HG03575 (cell line): ENCODE measurements around the gene CTNNA3.

Experiments
- ATAC-seq: cut with Tn5 transposase; IDR thresholded peaks from one replicate; pipeline ENCODE4 v1.9.1; 2021; ENCODE audit not compliant: unreplicated experiment, insufficient number of reproducible peaks, low FRiP score; ENCODE audit errors: extremely low read depth

CTNNA3 gene

DNA sequence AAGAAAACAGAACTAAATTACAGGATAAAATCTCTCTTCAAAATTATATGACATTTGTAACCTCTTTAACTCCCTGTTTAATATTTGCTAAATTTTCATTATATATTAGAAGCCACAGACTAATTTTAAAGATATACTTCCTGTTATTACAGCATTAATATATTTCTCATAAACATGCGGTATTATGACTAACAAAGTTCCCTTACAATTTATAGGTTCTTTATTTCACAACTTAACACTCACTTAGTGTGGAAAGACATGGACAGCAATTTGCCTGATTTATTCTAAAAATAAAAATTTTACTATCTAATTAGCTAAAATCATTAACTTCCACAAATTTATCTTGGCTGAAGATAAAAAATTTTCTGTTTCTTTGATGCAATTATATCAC is 29.0 kb downstream of the CTNNA3 start:
- no peak for ATAC-seq

DNA sequence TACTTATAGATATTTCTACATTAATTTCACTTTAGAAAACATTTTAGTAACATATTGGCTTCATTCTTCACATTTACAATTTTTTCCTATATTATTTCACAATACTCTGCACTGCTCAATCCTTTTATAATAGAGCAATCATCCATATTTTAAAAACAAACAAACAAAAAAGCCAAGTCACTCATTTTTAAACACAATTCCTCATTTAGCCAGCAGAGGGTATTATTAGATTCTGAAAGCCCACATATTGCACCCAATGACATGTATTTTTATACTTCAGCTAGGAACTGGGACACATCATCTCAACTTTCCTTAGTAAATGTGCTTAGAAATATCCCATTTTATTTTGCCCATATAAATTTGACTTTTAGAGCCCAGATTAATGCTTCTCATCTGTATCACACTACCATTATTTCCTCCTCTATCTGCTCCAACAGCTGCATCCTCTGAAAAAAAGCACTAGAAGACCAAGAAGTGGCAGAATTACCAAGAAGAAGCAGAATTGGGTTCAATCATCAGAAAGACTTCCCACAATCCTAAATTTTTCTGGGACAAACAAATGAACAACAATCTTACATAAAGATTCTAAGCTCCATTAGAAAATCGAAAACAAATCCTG is 29.5 kb downstream of the CTNNA3 start:
- ATAC-seq = no peak

DNA sequence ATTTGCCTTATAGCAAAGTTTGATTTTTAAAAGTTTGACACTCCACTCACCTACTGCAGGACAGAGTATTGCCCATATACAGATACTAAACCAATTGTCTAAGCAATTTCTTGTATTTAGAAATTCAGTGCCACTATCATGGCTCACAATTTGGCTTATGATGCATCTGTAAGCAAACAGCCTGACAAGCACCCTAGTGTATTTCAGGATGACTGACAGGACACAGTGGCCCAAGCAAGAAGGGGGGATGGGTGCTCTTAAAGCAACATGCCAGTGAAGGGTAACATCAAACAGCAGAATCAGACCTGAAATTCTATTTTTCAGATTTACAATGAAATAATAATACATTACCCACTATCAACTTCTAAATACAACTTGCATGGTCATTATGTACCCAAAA is 30.5 kb downstream of the CTNNA3 start:
- no peak for ATAC-seq

DNA sequence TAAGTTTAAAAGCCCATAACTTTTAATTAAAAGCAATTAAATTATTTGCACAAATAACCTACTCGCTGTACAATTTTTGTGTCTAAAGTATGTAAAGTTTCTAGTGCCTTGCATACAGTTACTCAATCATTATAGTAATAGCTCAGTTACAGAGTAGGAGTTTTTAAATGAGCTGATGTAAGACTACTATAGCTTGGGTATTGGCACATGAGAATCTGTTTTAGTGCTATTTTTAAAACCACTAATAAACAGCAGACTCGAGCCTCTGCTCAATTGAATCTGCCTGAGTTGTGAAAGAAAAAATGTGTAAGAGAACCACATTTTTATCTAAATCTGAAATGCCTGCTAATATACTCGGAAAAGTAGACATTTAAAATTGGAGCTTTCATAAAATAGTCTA is 31.1 kb downstream of the CTNNA3 start:
- ATAC-seq = no peak

DNA sequence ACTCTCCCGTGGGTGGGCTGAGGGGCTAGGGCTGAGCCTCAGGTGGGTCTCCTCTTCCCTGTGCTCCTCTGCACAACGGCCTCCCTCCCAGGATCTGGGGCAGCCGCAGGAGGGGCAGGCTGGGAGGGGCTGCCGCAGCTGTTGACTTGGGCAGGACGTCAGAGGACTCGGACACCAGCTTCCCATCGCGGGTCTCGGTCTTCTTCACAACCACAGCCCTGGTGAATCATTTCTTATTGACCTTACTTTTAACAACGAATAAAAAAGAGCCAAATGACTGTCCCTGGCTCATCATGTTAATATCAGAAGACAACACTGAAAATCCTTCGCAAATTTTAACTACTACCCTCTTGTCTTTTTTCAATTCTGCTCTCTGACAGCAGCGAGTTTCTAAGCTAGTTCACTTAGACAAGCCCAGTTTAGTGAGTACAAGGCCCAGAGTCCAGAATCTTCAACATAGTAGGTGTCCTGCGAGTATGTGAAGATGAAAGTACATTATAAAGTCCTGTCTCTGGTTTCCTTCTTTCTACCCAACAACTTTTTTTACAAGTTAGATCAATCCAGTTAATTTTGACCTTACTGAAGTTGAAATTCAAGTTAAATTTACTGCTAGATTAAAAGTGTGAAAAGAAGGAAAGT is 32.4 kb downstream of the CTNNA3 start:
- ATAC-seq = no peak

DNA sequence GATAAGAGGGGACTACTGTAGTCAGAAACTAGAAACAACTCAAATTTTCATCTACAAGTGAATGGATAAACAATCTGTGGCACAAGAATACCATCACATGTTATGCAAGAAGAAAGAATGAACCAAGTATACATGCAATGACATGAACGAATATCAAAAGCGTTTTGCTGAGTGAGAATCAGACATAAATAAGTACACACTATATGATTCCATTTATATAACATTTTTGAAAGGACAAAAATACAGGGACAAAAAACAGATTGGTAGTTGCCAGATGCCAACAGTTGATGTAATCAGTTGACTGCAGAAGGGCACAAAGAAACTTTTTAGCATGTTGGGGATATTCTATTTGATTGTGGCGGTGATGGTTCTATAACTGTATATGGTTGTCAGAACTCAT is 33.6 kb downstream of the CTNNA3 start:
- no peak for ATAC-seq

DNA sequence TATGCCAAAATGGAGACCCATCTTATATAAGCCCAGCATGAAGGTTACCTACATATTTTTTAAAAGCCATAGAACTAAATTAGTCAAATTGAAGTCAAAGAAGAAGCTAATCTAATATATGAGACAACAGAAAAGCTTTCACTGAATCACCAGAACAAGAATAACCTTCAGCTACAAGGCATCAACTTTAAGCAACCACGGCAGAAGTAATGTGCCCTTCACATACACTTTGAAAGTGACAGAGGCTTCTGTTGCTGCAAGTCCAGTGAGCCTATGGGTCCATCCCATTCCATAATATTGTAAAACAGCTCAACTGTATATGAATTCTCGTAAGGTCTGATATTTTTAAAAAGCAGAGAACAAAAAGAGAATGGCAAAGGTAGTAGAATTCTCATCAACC is 36.5 kb downstream of the CTNNA3 start:
- ATAC-seq = no peak

DNA sequence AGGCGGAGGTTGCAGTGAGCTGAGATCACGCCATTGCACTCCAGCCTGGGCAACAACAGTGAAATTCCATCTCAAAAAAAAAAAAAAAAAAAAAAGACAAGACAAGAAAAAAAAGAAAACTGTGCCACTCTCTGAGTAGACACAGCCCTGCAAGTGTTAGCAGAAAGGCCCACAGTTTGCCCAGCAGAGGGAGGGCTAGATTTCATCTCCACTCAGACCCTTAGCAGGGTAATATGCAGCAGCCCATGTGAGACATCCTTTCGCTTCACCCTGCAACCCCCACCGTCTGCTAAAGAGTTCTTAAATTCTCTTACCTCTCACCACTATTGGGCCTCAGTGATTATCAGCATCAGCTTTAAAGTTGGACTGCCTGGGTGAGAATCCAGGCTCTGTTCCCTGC is 38.2 kb downstream of the CTNNA3 start:
- no peak for ATAC-seq

DNA sequence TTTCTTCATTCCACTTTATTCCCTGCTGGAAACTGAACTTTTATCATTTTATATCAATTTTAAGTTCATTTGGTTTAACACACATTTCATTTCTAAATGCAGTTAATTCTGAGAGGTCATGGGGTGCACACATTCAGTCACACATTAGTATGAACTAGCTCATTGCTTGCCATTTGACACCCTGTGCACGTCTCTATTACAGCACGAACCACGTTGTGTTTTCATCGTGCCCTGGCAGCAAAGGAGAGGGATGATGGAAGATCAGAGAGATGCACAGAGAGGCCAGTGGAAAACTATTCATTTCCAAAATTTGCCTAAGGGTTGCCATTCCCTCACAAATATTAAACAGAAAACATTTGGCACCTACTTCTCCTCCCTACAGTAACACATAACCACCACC is 45.4 kb downstream of the CTNNA3 start:
- ATAC-seq = no peak

DNA sequence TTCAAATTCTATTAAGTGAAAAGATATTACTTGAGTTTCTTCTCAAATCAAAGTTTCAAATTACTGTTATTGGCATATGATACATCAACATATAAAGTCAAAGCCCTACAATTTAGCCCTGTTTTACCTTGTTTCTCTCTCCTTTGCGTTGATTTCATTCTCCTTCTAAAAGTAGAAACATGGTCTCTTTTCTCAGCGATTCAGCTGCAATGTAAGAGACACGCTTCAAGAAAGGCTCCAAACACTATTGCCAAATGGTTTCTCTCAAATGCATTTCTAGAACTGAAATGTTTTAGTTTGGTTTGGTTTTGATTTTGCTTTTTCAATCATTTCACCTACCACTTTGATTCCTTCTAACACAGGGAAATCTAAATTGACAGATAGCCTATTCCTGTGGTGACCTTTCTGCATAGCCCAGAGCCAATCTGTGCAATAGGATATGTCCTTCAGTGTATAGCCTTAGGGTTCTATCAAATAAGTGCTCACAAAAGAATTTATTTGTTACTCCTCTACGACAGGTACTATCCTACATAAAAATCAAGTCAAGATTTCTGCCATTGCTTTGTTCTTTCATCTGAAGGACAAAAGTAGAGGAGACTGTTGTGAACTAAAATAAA is 47.3 kb downstream of the CTNNA3 start:
- no peak for ATAC-seq

DNA sequence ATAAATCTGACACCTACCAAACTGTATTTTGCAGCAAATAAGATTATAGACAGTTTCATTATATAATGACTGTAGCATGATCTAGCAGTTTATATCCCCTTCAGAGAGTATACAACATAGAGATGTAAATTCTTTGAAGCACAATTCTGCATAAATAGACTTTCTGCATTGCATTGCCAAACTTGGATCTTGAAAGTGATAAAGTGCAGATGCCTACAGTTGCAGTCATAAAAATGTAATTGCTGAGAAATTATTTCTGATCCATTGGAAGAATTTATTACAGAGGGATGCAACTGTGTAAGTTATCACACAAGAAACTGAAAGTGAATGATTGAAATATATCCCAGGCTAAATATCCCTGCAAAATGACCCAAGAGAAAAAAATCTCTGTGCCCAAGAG is 65.1 kb downstream of the CTNNA3 start:
- no peak for ATAC-seq

DNA sequence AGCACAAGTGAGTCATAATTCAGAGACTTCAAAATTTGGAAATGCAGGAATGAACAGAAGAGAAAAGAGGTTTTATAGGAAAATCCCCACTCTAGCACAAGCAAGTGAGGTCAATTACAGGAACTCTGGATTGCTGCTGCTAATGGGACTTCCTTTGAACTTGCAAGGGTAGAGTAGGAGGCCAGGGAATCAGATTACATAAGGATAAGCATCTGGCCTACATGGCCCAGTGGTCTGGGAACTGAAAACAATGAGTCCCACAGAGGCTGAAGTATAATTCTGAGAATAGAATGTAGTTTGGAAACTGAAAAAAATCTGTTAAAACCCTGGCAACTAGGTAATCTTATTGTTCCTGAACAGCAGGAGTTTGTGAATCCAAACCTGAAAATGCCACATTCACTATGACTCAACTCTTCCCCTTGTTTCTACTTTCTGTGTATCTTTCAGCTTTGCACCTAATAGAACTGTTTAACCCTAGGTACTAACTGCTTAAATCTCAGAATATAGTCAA is 66.5 kb downstream of the CTNNA3 start:
- ATAC-seq = no peak

DNA sequence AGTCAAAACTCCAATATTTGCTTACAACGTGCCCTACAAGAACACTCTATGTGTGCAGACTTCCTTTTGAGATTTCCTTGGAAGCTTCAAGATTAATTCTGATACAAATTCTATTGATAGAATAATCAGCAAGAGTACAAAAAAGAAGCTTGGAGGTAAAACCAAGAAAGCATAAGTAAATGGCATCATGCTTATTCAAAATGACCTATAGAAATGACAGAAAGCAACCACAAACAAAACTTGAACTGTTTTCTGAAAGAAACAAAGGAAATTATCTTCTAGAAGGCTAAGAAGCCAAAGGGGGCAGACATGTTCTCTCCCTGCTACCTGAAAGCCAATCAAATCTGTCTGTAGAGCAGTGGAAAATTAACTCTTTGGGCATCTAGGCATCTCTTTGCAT is 73.0 kb downstream of the CTNNA3 start:
- no peak for ATAC-seq

DNA sequence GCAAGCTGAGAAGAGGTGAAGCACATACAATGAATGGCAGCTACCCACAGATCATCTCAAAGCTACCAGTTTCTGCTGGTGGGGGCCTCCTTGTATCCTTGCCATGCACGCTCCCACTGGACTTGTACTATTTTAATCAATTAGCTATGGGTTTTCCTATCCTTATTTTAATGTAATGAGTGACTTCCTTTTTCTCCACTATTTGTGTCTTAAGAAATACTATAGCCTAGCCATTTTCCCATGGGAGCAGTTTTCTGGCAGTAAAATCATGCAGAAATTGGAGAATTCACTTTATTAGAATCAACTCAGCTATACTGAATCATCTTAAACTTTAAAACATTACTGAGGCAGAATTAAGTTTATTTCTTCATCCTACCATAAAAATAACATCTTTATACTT is 73.5 kb downstream of the CTNNA3 start:
- ATAC-seq = no peak

DNA sequence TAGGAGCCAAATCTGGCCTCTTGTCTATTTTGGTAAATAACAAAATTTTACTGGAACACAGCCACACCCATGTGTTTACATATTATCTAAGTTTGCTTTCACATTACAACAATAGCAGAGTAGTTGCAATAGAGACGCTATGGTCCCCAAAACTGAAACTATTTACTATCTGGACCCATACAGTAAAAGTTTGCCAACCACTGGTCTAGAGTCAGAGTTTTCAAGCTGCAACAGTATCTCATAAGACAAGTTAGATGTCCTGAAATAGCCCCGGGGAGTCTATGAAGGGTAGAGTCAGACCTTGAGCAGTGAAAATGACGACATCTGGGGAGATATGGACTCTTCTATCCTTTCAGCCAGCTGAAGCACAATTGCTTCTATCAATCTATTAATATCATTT is 74.2 kb downstream of the CTNNA3 start:
- no peak for ATAC-seq

DNA sequence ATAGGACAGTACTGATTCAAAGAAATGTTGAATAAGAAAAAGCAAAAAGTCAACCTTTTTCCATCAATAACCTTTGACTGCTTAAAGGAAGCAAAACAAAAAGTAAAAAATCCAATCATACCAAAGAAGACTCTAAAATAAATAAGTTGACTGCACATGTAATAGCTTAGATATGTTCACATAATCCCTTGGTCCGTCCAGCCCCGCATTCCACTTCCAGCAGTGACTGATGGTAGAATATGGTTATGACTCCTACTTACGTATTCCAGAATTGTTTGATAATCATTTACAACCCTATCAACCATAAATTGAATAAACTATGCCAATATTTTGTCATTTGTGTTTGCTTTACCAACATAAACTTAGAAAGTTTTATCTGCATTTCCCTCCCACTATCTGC is 77.9 kb downstream of the CTNNA3 start:
- no peak for ATAC-seq

DNA sequence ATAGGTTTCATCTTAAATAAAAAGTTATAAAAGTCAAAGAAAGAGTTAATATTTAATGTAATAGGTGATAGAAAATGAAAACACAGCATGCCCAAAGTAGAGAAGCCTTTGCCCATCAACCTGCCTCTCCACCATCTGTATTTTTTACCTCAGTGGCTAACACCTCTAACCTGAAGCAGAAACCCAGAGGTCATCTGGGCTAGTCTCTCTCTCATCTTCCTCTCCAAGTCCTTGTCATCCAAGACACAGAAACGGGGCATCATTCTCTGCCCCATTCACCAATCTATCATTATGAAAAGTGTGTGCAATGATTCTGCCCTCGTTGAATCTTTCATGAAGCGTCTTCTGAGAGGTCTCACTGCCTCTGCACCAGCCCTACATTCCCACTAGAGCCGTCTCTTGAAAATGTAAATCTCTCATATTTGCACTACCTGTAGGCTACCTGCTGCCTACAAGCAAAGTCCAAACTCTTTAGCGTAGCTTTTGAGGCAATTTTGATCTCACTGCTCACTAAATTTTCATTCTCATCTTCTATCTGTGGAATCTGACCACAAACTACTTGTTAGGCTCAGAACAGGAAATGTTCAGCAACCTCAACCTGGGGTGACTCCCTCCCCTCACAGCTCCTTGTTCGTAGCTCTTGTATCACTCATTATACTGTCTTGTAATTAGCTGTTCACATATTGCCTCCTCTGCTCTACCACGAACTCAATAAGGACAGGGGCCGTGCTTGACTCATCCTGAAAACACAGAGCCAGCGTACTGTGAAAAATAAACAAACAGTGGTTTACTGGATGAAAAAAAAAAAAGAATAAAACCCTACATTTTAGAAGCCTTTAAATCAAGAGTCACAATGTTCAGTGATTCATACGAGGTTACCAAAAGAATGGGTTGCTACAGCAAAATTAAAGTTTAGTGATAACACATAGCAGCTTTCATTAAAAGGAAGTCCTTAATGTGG is 83.1 kb downstream of the CTNNA3 start:
- peak; percentile 77 for ATAC-seq

DNA sequence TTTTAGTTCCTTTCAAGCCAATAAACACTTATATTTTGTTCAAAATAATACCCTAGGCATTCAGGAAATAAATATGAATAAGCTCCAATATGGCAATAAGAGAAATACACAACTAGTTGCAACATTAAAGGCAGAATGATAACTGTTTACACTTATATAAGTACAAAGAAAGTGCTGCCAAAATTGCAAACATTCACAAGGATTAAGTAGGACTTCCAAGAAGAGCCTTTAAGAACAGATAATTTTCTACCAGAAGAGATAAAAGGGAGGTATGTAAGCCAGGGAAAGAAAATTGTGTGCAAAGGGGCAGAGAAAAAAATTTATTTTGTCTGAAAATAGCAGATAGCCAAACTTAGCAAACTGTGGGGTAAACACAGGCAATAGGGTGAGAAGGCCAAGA is 83.8 kb downstream of the CTNNA3 start:
- ATAC-seq = no peak

DNA sequence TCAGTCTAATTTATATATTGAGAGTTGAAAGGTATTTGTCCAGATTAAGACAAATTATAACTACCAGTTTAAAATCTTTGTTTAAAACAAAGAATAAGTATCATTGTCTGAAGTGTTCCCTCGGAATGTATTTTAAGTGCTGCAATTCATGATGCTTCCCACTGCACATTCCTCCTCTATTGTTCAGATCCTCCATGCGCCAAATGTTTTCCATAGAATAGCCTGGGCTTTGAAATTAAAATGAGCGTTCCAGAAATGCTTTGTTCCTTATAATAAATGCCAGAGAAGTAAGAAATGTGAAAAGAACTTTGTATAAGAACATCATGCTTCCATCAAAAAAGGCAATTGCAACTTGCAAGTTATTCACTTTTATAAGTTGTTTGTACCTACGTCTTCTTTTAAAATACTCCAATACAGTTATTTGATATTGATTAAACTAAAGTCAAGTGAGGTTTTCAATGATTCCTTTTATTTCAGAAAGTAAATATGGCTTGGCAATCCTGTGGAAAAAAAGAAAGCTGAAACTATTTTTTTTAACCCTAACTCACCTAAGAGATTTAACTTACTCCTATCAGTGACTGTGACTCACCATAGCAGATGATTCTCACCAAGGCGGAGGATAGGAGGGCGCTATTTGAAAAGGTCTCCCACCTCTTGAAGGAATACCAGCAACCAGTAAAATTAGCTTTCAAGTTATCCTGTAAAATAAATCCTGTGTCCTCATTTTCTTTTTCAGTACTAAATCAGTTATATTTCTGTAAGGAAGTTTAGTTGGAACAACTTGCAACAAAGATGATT is 85.8 kb downstream of the CTNNA3 start:
- no peak for ATAC-seq
